ENCODE results near the gene MACROD2. TPM values are rescaled to one million over a fixed set of nuclear protein-coding genes. Genes with fewer than 3 reads are reported as not detected.

Gene MACROD2
- total and polyA plus RNA-seq, 2 experiments from 2014 or later: 2.8 to 4.3 TPM

DNA sequence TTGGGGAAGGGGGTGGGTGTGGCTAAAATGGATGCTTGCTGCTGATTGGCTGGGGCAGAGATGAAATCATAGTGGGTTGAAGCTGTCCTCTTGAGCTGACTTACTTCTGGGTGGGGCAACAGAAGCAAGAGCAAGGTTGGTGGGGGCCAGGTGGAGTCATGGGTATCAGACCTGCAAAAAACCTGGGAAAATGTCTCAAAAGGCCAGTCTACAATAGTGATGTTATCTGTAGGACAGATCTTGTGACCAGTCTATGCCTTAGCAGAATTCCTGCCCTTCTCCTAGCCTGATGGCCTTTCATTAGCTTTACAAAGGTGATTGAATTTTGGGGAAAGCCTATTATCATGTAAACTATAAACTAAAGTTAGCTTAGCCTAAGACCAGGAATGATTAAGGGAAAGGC, 1632.2 kb downstream of the MACROD2 start:
- Histone ChIP-seq H3K4me2 (peak overlapping the region; percentile 17; the same call in 1 of the 2 replicates), H3F3A (replicated peaks; ENCODE audit: low read depth) (no peaks in the 10 kb centered on the region), H2AFZ (no peak overlapping the region), H3K4me1 (ENCODE audit: insufficient read depth) (peaks cover 21% of the 10 kb centered on the region), H3K79me2 (replicated peaks; ENCODE audit: insufficient read depth) (no peaks in the 10 kb centered on the region), H3K27me3 (ENCODE audit: insufficient read depth) (no peaks in the 10 kb centered on the region), H4K20me1 (replicated peaks; ENCODE audit: insufficient read depth) (no peaks in the 10 kb centered on the region), H3K4me3 (no peak overlapping the region), H3K36me3 (ENCODE audit: insufficient read depth) (no peaks in the 10 kb centered on the region), H3K9me2 (ENCODE audit: insufficient read depth) (no peaks in the 10 kb centered on the region; the same call in 1 of the 2 replicates), H3K27ac (ENCODE audit: low read depth) (peak overlapping the region; percentile 75)
- TF ChIP-seq JUNB (IDR thresholded peaks at IDR 0.05; ENCODE audit: unreplicated experiment) (no peak), ZNF114 (CRISPR knock-in tag; IDR thresholded peaks at IDR 0.05) (no peak), POLR2AphosphoS5 (IDR thresholded peaks at IDR 0.05; ENCODE audit: low read depth) (no peak), STAT1 (IDR thresholded peaks at IDR 0.05; ENCODE audit: unreplicated experiment) (no peak), ZNF331 (CRISPR knock-in tag; IDR thresholded peaks at IDR 0.05; ENCODE audit: low read depth) (no peak), EZH2phosphoT487 (IDR thresholded peaks at IDR 0.05; ENCODE audit: unreplicated experiment) (no peak), CREB1 (CRISPR knock-in tag; IDR thresholded peaks at IDR 0.05; ENCODE audit: low read depth) (peak; percentile 32; the same call in 1 of the 2 replicates), EZH2 (IDR thresholded peaks at IDR 0.05; ENCODE audit: low read depth, unreplicated experiment) (no peak), NANOG (IDR thresholded peaks at IDR 0.05; ENCODE audit: borderline replicate concordance) (peak; percentile 67; the same call in 1 of the 2 replicates), ZNF462 (CRISPR knock-in tag; IDR thresholded peaks at IDR 0.05) (peak; percentile 59; the same call in 1 of the 2 replicates), CTCF (conservative IDR thresholded peaks at IDR 0.05; ENCODE audit: low read depth in 2 of 2) (no peak)
- TF ChIP-seq, protein P1, sequence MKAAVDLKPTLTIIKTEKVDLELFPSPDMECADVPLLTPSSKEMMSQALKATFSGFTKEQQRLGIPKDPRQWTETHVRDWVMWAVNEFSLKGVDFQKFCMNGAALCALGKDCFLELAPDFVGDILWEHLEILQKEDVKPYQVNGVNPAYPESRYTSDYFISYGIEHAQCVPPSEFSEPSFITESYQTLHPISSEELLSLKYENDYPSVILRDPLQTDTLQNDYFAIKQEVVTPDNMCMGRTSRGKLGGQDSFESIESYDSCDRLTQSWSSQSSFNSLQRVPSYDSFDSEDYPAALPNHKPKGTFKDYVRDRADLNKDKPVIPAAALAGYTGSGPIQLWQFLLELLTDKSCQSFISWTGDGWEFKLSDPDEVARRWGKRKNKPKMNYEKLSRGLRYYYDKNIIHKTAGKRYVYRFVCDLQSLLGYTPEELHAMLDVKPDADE (IDR thresholded peaks at IDR 0.05): no peak
- TF ChIP-seq, protein P2, sequence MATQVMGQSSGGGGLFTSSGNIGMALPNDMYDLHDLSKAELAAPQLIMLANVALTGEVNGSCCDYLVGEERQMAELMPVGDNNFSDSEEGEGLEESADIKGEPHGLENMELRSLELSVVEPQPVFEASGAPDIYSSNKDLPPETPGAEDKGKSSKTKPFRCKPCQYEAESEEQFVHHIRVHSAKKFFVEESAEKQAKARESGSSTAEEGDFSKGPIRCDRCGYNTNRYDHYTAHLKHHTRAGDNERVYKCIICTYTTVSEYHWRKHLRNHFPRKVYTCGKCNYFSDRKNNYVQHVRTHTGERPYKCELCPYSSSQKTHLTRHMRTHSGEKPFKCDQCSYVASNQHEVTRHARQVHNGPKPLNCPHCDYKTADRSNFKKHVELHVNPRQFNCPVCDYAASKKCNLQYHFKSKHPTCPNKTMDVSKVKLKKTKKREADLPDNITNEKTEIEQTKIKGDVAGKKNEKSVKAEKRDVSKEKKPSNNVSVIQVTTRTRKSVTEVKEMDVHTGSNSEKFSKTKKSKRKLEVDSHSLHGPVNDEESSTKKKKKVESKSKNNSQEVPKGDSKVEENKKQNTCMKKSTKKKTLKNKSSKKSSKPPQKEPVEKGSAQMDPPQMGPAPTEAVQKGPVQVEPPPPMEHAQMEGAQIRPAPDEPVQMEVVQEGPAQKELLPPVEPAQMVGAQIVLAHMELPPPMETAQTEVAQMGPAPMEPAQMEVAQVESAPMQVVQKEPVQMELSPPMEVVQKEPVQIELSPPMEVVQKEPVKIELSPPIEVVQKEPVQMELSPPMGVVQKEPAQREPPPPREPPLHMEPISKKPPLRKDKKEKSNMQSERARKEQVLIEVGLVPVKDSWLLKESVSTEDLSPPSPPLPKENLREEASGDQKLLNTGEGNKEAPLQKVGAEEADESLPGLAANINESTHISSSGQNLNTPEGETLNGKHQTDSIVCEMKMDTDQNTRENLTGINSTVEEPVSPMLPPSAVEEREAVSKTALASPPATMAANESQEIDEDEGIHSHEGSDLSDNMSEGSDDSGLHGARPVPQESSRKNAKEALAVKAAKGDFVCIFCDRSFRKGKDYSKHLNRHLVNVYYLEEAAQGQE (IDR thresholded peaks at IDR 0.05; ENCODE audit: unreplicated experiment): no peak
- H3K4me3 Mint-ChIP-seq: 0 out of 3 replicates have a peak overlapping the region, but pooled peaks have one; percentile 10
- no peaks in the 10 kb centered on the region for H3K9me3 Mint-ChIP-seq
- H3K36me3 Mint-ChIP-seq (ENCODE audit: low read depth): no peaks in the 10 kb centered on the region; the same call in 2 of the 3 replicates
- peaks cover 2% of the 10 kb centered on the region for H3K27me3 Mint-ChIP-seq (ENCODE audit: insufficient read depth, low read depth, poor library complexity)
- peak; percentile 93 for ATAC-seq
- H3K4me1 Mint-ChIP-seq: peaks cover 38% of the 10 kb centered on the region
- peak overlapping the region; percentile 94 for H3K27ac Mint-ChIP-seq
- DNase-seq (ENCODE audit: low spot score): peak; percentile 81

Data from GM23338 (cell line).